Stimulated activated CD8-positive, alpha-beta memory T cell treated with anti-CD3 and anti-CD28 coated beads, Interleukin-7, amount 100 ng/mL, for 24 hours (primary cell): Measurements from ENCODE around the gene PTPRN2.
"Not testable (repeated sequence)": the region's sequence is repeated elsewhere in the genome, so short reads cannot be mapped to it uniquely, and the experiment has no call there.

Experiments used
- DNase-seq: peaks from one replicate; pipeline ENCODE4 v3.0.0-alpha.2; 2020; ENCODE audit warnings: low read depth

Gene PTPRN2

GRCh38 chr7:157992511-157993160 lies 595.0 kb downstream of the PTPRN2 start:
- DNase-seq = no peak

- DNase-seq = no peak
Measured at GRCh38 chr7:157991761-157992160, 595.9 kb downstream of the PTPRN2 start.

GRCh38 chr7:157991351-157991750 lies 596.3 kb downstream of the PTPRN2 start:
- DNase-seq = no peak

DNA sequence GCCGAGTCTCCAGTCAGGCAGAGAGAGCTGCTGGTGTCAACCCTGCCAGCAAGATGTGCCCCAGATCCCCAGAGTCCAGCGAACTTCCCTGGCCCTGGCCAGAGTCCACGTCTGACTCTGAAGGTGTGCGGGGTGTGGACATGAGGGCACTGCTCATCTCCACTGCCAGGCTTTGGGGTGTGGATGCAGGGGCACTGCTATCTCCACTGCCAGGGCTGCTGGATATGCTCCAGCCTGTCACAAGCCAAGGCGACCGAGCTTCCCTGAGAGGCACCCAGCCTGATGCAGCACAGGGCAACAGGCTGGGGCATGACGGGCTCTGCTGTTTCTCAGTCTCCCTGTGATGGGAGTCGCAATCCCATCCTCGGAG lies 596.8 kb downstream of the PTPRN2 start:
- no peak for DNase-seq

DNA sequence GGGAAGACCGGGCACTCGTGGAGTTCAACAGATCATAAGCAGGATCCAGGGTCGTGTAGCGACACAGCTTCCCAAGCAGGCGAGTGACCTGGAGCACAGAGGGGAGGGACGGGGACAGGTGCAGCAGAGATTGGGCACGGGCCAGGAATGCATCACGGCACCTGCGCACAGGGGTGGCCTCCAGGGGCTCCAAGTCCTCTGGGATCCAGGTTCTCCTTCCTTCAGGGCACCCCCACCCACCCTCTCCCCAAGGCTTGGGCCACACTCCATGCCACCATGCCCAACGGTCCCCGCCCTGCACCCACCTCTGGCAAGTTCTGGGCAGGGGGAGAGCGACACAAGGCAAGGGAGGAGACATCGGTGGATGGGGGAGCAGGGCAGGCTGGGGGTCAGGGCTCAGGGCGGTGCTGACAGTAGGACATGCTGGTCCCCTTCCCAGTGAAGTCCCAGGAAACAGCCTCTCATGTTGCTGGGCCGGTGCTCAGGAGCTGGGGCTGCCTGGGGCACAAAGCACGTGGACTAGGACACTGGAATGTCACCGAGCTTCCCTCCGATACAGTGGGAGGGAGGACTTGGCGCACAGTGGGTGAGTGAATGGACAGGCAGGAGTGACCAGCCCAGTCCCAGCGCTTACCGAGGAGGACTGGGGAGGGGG lies 597.3 kb downstream of the PTPRN2 start:
- no peak for DNase-seq

DNA sequence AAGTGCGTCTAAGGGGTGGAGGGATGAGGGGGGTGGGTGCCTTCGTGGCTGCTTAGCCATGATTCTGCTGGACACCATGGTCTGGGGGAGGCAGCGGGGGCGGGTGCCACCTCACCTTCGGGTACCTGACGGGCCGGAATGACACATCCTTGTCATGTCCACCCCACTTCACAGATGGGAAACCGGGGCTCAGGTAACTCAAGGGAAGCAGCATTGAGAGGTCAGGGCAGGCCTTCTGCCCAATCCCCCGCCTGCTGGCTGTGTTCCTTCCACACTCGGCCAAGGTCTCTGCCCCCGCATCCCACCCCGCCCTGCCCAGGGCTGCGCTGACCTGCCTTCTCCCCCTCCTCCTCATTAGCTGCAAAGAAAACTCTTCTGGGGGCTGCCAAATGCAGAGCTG lies 598.0 kb downstream of the PTPRN2 start:
- no peak for DNase-seq

DNA sequence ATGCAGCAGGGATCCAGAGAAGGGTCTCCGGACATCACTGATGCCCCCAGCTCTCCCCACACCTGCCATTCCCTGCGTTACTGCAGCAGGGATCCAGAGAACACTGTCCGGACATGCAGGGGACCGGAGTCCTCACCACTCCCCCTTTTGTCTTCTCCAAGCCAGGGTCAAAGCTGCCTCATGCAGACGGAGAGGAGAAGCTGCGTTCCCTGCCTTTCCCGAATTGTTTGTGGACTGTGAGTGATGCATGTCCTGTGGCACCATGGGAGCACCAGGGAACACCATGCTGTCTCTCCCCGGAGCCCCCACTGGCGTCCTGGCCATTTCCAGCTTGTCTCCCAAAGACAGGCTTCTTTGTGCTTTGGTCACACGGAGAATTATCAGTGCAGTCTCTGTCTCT lies 599.7 kb downstream of the PTPRN2 start:
- DNase-seq = no peak

DNA sequence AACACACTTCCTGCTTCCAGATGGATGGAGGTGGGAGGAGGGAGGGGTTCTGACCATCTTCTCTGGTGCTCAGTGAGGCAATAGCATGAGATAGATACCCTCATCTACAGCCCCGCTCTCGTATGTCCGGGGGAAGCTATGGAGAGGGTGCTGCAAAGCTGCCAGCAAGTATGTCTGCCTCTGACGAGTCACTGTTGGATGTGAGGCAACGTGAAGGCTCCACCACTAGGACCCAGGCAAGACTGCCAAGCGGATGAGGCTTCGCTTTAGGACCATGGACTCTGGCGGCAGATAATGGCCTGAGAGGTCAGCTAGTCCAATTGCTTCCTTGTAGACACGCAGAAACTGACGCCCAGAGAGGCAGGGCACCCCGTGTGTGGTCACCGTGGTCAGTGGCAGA lies 601.6 kb downstream of the PTPRN2 start:
- DNase-seq = no peak

- DNase-seq = no peak
Measured at GRCh38 chr7:157985636-157986035, 602.0 kb downstream of the PTPRN2 start.

DNA sequence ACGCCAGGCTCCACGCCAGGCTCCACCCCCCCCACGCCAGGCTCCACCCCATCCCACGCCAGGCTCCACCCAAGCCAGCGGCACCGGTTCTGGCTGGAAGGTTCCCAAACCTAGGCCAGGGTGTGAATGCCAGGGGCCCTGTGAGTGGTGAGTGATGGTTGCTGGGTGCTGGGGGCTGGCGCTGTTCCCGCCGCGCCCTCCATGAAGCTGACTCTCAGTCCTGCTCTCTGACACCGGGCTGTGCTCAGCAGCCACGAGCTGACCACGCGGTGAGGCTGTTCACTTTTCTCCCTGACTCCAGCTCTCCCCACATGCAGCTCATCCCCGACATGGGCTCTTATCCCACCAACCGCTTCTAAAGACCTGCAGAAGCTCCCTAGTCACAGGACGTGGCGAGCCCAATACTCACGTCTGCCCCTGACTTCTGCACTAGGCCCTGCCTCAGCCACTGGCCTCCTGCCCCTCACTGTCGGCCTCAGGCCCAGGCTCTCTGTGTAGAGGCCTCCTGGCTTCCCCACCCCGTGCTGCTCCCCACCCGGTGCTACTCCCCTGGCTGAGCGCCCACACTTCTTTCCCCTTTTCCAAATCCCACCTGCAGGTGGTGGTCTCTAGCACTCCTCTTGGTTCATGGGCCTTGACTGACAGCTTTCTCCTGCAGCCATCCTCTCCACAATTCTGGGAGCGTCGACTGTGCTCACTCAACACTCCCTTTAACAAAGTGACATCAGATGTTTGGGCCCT lies 603.0 kb downstream of the PTPRN2 start:
- DNase-seq = no peak

DNA sequence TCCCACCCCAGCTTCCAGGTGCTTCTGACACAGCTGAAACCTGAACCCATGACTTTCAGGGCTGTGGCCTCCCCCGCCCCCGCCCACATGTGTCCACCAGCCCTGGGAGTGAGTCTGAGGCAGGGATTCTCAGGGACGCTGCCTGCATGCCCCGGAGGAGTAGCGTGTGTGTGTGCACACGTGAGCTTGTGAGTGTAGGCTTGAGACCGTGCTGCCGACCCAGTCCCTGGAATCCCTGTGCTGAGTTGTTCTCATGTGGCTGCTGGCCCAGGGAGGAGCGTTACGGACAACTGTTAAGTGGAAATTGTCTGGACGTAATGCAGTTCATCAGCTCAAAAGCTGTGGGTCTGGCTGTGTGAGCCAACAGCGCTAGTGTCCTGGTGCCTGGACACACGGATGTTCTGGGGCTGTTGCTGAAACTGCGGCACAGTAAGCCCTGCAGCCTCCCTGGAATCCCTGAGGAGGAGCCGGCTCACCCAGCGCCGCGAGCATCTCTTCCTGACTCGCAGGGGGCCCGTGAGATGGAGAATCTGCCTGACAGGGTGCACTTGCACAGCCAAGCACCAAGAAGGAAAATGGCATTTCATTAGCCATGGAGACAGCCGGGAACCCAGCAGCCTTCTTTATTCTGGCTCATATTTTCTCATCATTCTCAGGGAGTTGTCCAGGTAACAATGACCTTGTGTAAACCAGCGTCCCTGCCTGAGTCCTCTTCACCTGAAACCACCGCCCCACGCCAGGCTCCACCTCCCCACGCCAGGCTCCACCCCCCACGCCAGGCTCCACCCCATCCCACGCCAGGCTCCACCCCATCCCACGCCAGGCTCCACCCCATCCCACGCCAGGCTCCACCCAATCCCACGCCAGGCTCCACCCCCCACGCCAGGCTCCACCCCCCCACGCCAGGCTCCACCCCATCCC lies 603.9 kb downstream of the PTPRN2 start:
- no peak for DNase-seq

DNA sequence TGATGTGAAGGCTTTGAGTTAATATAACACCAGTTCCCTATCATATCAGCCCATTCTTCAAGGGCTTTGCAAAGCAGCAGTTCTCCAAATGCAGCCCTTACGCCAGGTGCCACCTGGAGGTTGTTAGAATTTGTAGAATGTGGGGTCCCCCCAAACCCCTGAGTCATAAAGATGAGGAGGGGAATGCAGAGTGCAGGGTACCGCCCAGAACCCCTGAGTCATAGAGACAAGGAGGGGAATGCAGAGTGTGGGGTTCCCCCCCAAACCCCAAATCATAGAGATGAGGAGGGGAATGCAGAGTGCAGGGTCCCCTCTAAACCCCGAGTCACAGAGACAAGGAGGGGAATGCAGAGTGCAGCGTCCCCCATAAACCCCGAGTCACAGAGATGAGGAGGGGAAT lies 605.8 kb downstream of the PTPRN2 start:
- DNase-seq = no peak

DNA sequence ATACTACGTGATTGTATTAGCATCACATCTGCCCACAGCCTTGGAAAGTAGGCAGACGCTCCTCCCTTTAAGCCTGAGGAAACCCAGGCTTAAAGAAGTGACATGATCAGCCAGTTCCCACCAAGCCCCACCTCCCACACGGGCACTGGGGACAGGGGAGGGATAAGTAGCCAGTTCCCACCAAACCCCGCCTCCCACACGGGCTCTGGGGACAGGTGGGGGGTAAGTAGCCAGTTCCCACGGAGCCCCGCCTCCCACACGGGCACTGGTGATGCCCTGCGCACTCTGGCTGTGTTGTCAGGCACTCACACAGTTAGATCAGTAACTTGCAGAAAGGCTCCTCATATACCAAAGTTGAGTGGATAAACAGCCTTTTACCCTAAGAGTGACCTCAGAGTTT lies 606.8 kb downstream of the PTPRN2 start:
- no peak for DNase-seq

GRCh38 chr7:157980341-157980731 lies 607.3 kb downstream of the PTPRN2 start:
- DNase-seq = not testable (repeated sequence)

DNA sequence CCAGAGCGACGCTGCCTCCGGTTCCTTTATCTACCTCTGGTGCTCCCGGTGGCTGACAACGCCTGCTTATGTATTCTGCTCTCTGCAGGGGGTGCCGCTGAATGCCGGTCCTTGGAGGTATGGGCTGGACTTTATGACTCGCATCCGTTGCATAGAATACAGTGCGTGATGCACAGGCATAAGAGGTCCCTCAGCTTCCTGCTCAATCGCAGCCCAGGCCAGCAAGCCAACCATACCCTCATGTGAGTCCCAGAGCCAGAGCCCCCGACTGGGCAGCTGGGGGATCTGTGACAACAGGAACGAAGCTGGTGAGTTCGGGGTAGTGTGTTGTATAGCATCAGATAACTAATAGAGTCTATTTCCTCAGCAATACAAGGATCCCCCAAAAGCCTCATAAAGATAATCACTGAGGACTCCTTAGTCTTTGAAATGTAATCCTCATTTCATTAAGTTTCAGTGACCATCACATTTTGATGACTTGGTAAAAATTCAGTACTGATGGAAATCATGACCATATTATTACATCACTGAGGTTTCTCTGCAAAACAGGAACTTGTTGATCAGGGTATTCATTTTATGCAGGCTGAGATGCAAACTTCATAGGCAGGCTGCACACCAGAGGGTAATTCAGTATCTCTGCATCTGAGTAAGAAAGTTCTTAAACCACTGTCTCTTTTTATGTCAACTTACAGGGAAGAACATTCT lies 607.8 kb downstream of the PTPRN2 start:
- DNase-seq = no peak

- DNase-seq = no peak
Measured at GRCh38 chr7:157978766-157979165, 608.9 kb downstream of the PTPRN2 start.

DNA sequence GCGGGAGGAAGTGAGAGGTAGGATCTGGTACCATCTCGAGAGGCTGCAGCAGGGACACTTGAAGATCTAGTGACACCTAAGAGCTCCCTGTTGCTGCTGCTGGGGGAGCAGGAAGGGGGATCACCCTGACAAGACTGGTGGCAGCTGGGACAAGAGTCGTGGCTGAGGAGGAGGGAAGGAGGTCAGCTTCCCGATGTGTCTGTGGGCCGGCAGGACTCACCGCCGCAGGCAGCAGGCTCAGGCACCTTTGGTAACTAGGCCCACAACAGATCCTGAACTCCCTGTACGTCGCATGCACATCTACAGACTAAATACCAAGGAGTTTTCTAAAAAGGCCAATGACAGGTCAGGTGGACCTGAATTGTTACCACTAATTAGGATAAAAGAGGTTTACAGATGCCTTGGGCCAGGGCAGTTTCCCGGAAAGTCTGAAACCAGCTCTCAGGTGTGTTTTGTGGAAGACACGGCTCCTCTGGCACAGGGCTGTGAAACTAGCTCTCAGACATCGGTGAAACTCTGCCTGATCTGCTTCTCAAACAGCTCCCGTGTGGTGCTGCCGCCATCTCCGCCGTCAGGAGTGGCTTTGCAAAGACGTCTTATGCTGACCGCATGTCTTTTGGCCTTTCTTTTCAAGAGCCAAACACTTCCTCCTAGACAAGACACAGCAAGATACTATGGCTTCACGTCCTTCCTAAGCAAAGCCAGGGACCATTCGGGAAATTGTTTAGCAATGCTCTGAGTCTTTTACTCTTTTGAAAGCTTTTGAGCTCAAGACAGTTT lies 609.7 kb downstream of the PTPRN2 start:
- DNase-seq = no peak

DNA sequence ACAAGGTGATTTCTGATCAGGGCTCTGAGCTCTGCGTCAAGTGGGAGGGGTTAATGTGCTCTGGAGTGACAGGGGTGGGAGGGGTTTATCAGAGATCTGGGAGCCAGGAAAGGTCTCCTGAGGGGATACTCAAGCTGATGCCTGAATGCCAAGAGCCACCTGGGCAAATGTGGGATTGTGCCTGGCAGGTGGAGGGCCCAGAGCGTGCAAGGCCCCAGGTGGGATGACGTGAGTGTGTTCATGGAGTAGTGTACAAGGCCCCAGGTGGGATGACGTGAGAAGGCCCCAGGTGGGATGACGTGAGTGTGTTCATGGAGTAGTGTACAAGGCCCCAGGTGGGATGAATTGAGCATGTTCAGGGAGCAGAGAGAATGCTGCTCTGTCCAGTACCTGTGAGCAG lies 610.3 kb downstream of the PTPRN2 start:
- no peak for DNase-seq

DNA sequence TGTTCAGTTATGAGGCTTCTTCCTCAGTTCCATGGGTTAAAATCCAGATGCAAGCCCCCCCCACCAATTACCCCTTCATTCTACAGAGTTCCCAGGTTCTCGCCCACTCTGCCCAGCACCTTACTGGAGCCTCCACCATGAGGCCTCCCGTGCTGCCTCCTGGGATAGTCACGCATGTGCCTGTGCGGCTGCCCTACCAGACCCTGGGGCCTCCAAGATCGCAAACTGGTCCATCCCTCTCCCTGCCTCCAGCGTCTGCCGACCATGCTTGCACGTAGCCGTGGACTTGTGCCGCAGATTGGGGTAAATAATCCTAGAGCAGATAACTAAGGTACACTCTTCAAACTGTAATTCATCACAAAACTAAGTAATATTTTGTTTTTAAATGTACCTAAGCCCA lies 611.2 kb downstream of the PTPRN2 start:
- no peak for DNase-seq

DNA sequence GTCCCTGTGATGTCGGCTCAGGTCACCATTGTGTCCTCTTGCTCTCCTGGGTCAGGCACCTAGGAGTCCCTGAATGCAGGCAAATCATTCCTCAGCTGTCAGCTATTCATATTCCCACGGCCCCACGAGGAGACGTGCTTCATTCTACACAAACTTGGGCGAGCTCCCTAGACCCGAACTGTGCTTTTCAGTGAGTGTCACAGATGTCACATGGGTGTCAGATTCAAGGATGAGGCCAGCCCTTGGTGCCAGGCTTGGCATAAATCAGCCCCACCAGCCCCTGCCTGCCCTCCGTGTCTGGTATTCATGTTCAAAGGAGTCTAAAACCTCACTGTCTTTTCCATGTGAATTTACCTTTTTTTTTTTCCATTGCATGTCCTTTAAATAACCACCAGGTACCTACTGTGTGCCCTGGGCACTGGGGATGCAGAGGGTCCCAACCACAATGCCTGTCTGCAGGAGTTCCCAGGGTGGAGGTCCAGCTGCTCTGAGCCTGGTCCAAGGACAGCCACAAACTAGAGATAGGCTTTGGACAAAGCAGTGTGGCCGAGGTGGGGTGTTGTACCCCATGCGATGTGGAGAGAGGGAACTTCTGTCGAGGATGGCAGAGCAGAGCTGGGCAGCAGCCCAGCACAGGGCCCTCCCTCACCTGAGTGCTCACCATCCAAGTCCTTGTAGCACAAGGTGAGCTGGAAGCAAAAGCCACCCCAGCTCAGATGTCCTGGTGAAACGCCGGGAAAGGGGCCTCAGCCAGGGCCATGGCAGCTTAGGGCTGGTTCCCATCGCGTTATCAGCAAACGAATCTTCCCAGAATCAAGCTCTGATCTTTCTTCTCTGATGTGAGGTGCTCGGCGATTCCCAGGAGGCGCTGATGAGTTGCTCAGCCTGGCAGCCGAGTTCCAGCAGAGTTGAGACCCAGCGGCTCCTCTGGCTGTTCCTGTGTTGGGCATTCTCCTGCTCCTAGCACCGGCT lies 611.9 kb downstream of the PTPRN2 start:
- DNase-seq = no peak
